Inflammatory macrophage treated with lipopolysaccharide for 4 hours (primary cell): ENCODE results near the gene MRPS33.
"Not testable (repeated sequence)": the region's sequence is repeated elsewhere in the genome, so short reads cannot be mapped to it uniquely, and the experiment has no call there.

Experiments used
- DNase-seq: peaks from one replicate; pipeline ENCODE4 v3.0.0-alpha.2; 2020

Gene MRPS33

GRCh38 chr7:141014524-141015395 lies at the start of gene MRPS33:
Gene MRPS33 (minus strand): TSS chr7:141014952. CDS start chr7:141010633, 4,319 bp downstream.
- DNase-seq, result peak; percentile 96

GRCh38 chr7:141057788-141058187 lies 43.0 kb upstream of the MRPS33 start:
- no peak for DNase-seq

- DNase-seq, result no peak
Measured at GRCh38 chr7:141055146-141055545, 40.4 kb upstream of the MRPS33 start.

- peak; percentile 73 for DNase-seq
Measured at GRCh38 chr7:141053626-141054025, 38.9 kb upstream of the MRPS33 start.

GRCh38 chr7:141045842-141046620 lies 31.3 kb upstream of the MRPS33 start:
- DNase-seq, result no peak

- DNase-seq, result no peak
Measured at GRCh38 chr7:141045126-141045841, 30.5 kb upstream of the MRPS33 start.

- DNase-seq, result no peak
Measured at GRCh38 chr7:141043616-141044015, 28.9 kb upstream of the MRPS33 start.

GRCh38 chr7:141042222-141043193 lies 27.8 kb upstream of the MRPS33 start:
- DNase-seq, result no peak

GRCh38 chr7:141039376-141039775 lies 24.6 kb upstream of the MRPS33 start:
- DNase-seq, result peak; percentile 44

- DNase-seq, result not testable (repeated sequence)
Measured at GRCh38 chr7:141038100-141038499, 23.3 kb upstream of the MRPS33 start.

- DNase-seq, result not testable (repeated sequence)
Measured at GRCh38 chr7:141032539-141033323, 18.0 kb upstream of the MRPS33 start.

- no peak for DNase-seq
Measured at GRCh38 chr7:141028767-141029166, 14.0 kb upstream of the MRPS33 start.

GRCh38 chr7:141027043-141027442 lies 12.3 kb upstream of the MRPS33 start:
- DNase-seq, result no peak

- DNase-seq, result no peak
Measured at GRCh38 chr7:141024668-141025067, 9.9 kb upstream of the MRPS33 start.

GRCh38 chr7:141023295-141023694 lies 8.5 kb upstream of the MRPS33 start:
- no peak for DNase-seq

GRCh38 chr7:141017555-141017954 lies 2.8 kb upstream of the MRPS33 start:
- DNase-seq, result no peak

- DNase-seq, result no peak
Measured at GRCh38 chr7:141016349-141016748, 1.6 kb upstream of the MRPS33 start.

GRCh38 chr7:141014125-141014523 lies 628 bp downstream of the MRPS33 start:
- no peak for DNase-seq

GRCh38 chr7:141013345-141013715 lies 1.4 kb downstream of the MRPS33 start:
- peak; percentile 37 for DNase-seq

GRCh38 chr7:141012696-141013344 lies 1.9 kb downstream of the MRPS33 start:
- no peak for DNase-seq
